ENCODE results near the gene XPO6.

- no peak for TF ChIP-seq CTCF (IDR thresholded peaks at IDR 0.05; ENCODE audit: insufficient read depth, low read length)
- TF ChIP-seq REST (IDR thresholded peaks at IDR 0.05; ENCODE audit: insufficient replicate concordance, low read depth) = no peak
- no peak for TF ChIP-seq POLR2AphosphoS5 (IDR thresholded peaks at IDR 0.05; ENCODE audit: low read depth)
- TF ChIP-seq GABPA (IDR thresholded peaks at IDR 0.05; ENCODE audit: low read depth) = no peak
- no peak for TF ChIP-seq SPI1 (IDR thresholded peaks at IDR 0.05; ENCODE audit: borderline replicate concordance, low read depth)
Measured at GRCh38 chr16:28051486-28051885, 160.3 kb downstream of the XPO6 start.

Data from HL-60 (cell line).